ENCODE measurements around the gene CCDC83.

CCDC83 gene

GRCh38 chr11:85869781-85870180 lies 14.6 kb downstream of the CCDC83 start:
- DNase-seq (ENCODE audit: low read depth in 1 of 2, low spot score in 1 of 2) = no peak
- in situ Hi-C loops (cut with HindIII; ENCODE audit: low pct_unique_long_range_greater_than_20kb, low sequenced_read_pairs) = no loop called here
- TF ChIP-seq JUND (IDR thresholded peaks at IDR 0.05; ENCODE audit: low read depth) = no peak

GRCh38 chr11:85874265-85874664 lies 19.1 kb downstream of the CCDC83 start:
- in situ Hi-C loops (cut with HindIII; ENCODE audit: low pct_unique_long_range_greater_than_20kb, low sequenced_read_pairs) = no loop called here
- no peak for DNase-seq (ENCODE audit: low read depth in 1 of 2, low spot score in 1 of 2)
- TF ChIP-seq JUND (IDR thresholded peaks at IDR 0.05; ENCODE audit: low read depth) = no peak

GRCh38 chr11:85875505-85875904 lies 20.3 kb downstream of the CCDC83 start:
- no peak for TF ChIP-seq JUND (IDR thresholded peaks at IDR 0.05; ENCODE audit: low read depth)

GRCh38 chr11:85884581-85885021 lies 29.4 kb downstream of the CCDC83 start:
- no peak for TF ChIP-seq JUND (IDR thresholded peaks at IDR 0.05; ENCODE audit: low read depth)
- no peak for DNase-seq (ENCODE audit: low read depth in 1 of 2, low spot score in 1 of 2)
- in situ Hi-C loops (cut with HindIII; ENCODE audit: low pct_unique_long_range_greater_than_20kb, low sequenced_read_pairs) = no loop called here

More at GRCh38 chr11:85875505-85875904, 20.3 kb downstream of the CCDC83 start:
- in situ Hi-C loops (cut with HindIII; ENCODE audit: low pct_unique_long_range_greater_than_20kb, low sequenced_read_pairs) = no loop called here
- DNase-seq (ENCODE audit: low read depth in 1 of 2, low spot score in 1 of 2) = no peak

GRCh38 chr11:85886089-85887056 lies 31.2 kb downstream of the CCDC83 start:
- DNase-seq (ENCODE audit: low read depth in 1 of 2, low spot score in 1 of 2) = no peak
- in situ Hi-C loops (cut with HindIII; ENCODE audit: low pct_unique_long_range_greater_than_20kb, low sequenced_read_pairs) = no loop called here
- TF ChIP-seq JUND (IDR thresholded peaks at IDR 0.05; ENCODE audit: low read depth) = no peak

GRCh38 chr11:85889108-85889507 lies 33.9 kb downstream of the CCDC83 start:
- no peak for TF ChIP-seq JUND (IDR thresholded peaks at IDR 0.05; ENCODE audit: low read depth)
- DNase-seq (ENCODE audit: low read depth in 1 of 2, low spot score in 1 of 2) = no peak
- in situ Hi-C loops (cut with HindIII; ENCODE audit: low pct_unique_long_range_greater_than_20kb, low sequenced_read_pairs) = no loop called here

- in situ Hi-C loops (cut with HindIII; ENCODE audit: low pct_unique_long_range_greater_than_20kb, low sequenced_read_pairs) = no loop called here
- DNase-seq (ENCODE audit: low read depth in 1 of 2, low spot score in 1 of 2) = peak in 1 of 2 experiments; percentile 28
- TF ChIP-seq JUND (IDR thresholded peaks at IDR 0.05; ENCODE audit: low read depth) = no peak
Measured at GRCh38 chr11:85889676-85890579, 34.7 kb downstream of the CCDC83 start.

GRCh38 chr11:85893395-85893794 lies 38.2 kb downstream of the CCDC83 start:
- TF ChIP-seq JUND (IDR thresholded peaks at IDR 0.05; ENCODE audit: low read depth) = no peak
- in situ Hi-C loops (cut with HindIII; ENCODE audit: low pct_unique_long_range_greater_than_20kb, low sequenced_read_pairs) = no loop called here
- DNase-seq (ENCODE audit: low read depth in 1 of 2, low spot score in 1 of 2) = no peak

GRCh38 chr11:85896876-85897275 lies 41.7 kb downstream of the CCDC83 start:
- in situ Hi-C loops (cut with HindIII; ENCODE audit: low pct_unique_long_range_greater_than_20kb, low sequenced_read_pairs) = no loop called here
- DNase-seq (ENCODE audit: low read depth in 1 of 2, low spot score in 1 of 2) = no peak
- TF ChIP-seq JUND (IDR thresholded peaks at IDR 0.05; ENCODE audit: low read depth) = no peak

- in situ Hi-C loops (cut with HindIII; ENCODE audit: low pct_unique_long_range_greater_than_20kb, low sequenced_read_pairs) = no loop called here
- no peak for TF ChIP-seq JUND (IDR thresholded peaks at IDR 0.05; ENCODE audit: low read depth)
- no peak for DNase-seq (ENCODE audit: low read depth in 1 of 2, low spot score in 1 of 2)
Measured at GRCh38 chr11:85898456-85898855, 43.3 kb downstream of the CCDC83 start.

- DNase-seq (ENCODE audit: low read depth in 1 of 2, low spot score in 1 of 2) = no peak
- in situ Hi-C loops (cut with HindIII; ENCODE audit: low pct_unique_long_range_greater_than_20kb, low sequenced_read_pairs) = no loop called here
- no peak for TF ChIP-seq JUND (IDR thresholded peaks at IDR 0.05; ENCODE audit: low read depth)
Measured at GRCh38 chr11:85902353-85902752, 47.2 kb downstream of the CCDC83 start.

- no peak for DNase-seq (ENCODE audit: low read depth in 1 of 2, low spot score in 1 of 2)
- in situ Hi-C loops (cut with HindIII; ENCODE audit: low pct_unique_long_range_greater_than_20kb, low sequenced_read_pairs) = no loop called here
- TF ChIP-seq JUND (IDR thresholded peaks at IDR 0.05; ENCODE audit: low read depth) = no peak
Measured at GRCh38 chr11:85903406-85903805, 48.2 kb downstream of the CCDC83 start.

Measured in T47D (cell line).